ENCODE measurements around the gene TRAF6. TPM values are rescaled to one million over a fixed set of nuclear protein-coding genes. Genes with fewer than 3 reads are reported as not detected.

Gene TRAF6
- total RNA-seq, 2 donors from 2014 or later = 10.0 to 11.4 TPM

DNA sequence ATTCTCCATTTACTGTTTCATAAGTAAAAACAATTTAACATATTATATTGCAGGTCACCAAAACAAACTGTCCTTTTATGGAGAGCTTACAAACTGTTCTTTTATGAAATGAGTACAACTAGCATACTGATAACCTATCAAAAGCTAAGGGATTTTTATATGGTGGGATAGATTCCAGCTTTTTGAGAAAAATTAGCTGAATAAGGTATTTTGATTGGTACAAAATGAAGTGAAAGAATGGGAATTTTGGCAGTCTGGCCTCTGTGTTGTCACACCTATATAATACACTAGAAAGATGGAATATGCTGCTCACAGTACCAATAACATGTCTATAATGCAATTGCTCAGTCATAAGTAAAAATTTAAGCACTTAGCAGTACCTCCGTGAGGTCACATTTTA, 11.4 kb downstream of the TRAF6 start:
- H3K27me3 ChIP-seq (ENCODE audit: control insufficient read depth, insufficient read depth, low read length, poor library complexity, severe bottlenecking) = no peaks in the 10 kb centered on the region
- Mint-ChIP-seq H3K9me3 (no peaks in the 10 kb centered on the region), H3K4me1 (peaks cover 3% of the 10 kb centered on the region), H3K4me3 (no peak overlapping the region), H3K27ac (no peak overlapping the region), H3K27me3 (ENCODE audit: insufficient read depth) (no peaks in the 10 kb centered on the region), H3K36me3 (ENCODE audit: low read depth) (peaks cover 42% of the 10 kb centered on the region)
- H3K4me1 ChIP-seq (ENCODE audit: control insufficient read depth, insufficient read depth, low read length) = no peaks in the 10 kb centered on the region
- no peaks in the 10 kb centered on the region for H3K9me3 ChIP-seq (ENCODE audit: control insufficient read depth, low read length)
- H3K4me3 ChIP-seq (ENCODE audit: low read length) = no peak overlapping the region
- no peak overlapping the region for H3K9ac ChIP-seq (ENCODE audit: extremely low read depth, low read length, poor library complexity, severe bottlenecking)
- H3K36me3 ChIP-seq (ENCODE audit: control insufficient read depth, insufficient read depth, low read length) = peaks cover 74% of the 10 kb centered on the region
- WGBS, 2 experiments (ENCODE audit: insufficient coverage in 1 of 2, insufficient read length in 1 of 2) = 92 to 100% methylated on average over 1 of the region's 1 CpG
- H3K27ac ChIP-seq (ENCODE audit: low read depth, low read length) = no peak overlapping the region
- no peak for DNase-seq
- TF ChIP-seq, protein P1, sequence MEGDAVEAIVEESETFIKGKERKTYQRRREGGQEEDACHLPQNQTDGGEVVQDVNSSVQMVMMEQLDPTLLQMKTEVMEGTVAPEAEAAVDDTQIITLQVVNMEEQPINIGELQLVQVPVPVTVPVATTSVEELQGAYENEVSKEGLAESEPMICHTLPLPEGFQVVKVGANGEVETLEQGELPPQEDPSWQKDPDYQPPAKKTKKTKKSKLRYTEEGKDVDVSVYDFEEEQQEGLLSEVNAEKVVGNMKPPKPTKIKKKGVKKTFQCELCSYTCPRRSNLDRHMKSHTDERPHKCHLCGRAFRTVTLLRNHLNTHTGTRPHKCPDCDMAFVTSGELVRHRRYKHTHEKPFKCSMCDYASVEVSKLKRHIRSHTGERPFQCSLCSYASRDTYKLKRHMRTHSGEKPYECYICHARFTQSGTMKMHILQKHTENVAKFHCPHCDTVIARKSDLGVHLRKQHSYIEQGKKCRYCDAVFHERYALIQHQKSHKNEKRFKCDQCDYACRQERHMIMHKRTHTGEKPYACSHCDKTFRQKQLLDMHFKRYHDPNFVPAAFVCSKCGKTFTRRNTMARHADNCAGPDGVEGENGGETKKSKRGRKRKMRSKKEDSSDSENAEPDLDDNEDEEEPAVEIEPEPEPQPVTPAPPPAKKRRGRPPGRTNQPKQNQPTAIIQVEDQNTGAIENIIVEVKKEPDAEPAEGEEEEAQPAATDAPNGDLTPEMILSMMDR (conservative IDR thresholded peaks at IDR 0.05) = no peak

DNA sequence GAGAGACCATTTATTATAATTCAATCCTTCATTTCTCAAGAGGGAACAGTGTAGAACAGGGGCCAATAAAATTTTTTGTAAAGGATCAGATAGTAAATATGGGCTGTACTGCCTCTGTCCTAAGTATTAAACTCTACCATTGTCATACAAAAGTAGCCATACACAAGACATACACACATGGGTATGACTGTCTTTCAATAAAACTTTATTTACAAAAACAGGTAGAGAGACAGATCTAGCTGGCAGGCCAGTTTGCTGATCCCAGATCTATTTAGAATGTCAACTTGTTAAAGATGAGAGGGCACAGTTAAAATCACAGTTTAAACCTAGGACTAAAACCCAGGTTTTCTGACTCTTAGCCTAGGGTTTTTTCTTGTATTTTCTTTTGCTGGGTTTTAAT, 16.7 kb downstream of the TRAF6 start:
- H3K27me3 Mint-ChIP-seq (ENCODE audit: insufficient read depth) = no peaks in the 10 kb centered on the region
- H3K4me1 ChIP-seq (ENCODE audit: control insufficient read depth, insufficient read depth, low read length) = no peaks in the 10 kb centered on the region
- H3K27me3 ChIP-seq (ENCODE audit: control insufficient read depth, insufficient read depth, low read length, poor library complexity, severe bottlenecking) = no peaks in the 10 kb centered on the region
- no peak overlapping the region for H3K4me3 ChIP-seq (ENCODE audit: low read length)
- no peaks in the 10 kb centered on the region for H3K9me3 Mint-ChIP-seq
- H3K9ac ChIP-seq (ENCODE audit: extremely low read depth, low read length, poor library complexity, severe bottlenecking) = no peak overlapping the region
- H3K9me3 ChIP-seq (ENCODE audit: control insufficient read depth, low read length) = no peaks in the 10 kb centered on the region
- H3K36me3 ChIP-seq (ENCODE audit: control insufficient read depth, insufficient read depth, low read length) = peaks cover 84% of the 10 kb centered on the region
- TF ChIP-seq, protein P1 (conservative IDR thresholded peaks at IDR 0.05) = no peak
- no peak for DNase-seq
- H3K36me3 Mint-ChIP-seq (ENCODE audit: low read depth) = peaks cover 46% of the 10 kb centered on the region
- no peak overlapping the region for H3K4me3 Mint-ChIP-seq
- no peak overlapping the region for H3K27ac ChIP-seq (ENCODE audit: low read depth, low read length)
- H3K4me1 Mint-ChIP-seq = no peaks in the 10 kb centered on the region
- no peak overlapping the region for H3K27ac Mint-ChIP-seq

DNA sequence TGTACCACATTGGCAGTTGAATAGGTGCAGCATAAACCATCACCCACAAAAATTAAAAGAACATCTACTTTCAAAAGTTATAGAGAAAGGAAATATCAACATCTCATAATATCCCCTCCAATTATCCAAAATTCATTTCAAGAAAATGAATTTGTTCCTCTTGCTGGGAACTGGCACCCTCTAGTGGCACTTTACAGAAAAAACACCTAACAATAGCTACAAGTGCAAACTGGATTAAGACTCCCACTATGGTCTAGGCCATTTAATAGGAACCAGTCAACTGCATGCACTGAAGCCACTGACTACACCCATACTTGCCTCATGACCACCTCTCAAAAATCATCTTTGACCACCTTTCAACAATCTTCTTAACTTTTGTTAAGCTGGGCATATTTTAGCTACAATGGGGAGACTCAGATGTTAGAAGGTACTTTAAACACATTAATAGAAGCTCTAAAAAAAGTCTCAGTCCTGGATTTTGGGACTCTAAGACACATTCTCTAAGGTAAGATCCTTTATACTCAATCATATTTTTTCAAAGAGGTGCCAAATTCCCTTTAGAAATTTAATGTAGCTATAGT, 17.3 kb downstream of the TRAF6 start:
- DNase-seq = peak; percentile 52
- no peaks in the 10 kb centered on the region for H3K27me3 ChIP-seq (ENCODE audit: control insufficient read depth, insufficient read depth, low read length, poor library complexity, severe bottlenecking)
- no peaks in the 10 kb centered on the region for H3K4me1 Mint-ChIP-seq
- no peaks in the 10 kb centered on the region for H3K9me3 Mint-ChIP-seq
- peaks cover 44% of the 10 kb centered on the region for H3K36me3 Mint-ChIP-seq (ENCODE audit: low read depth)
- H3K27ac Mint-ChIP-seq = no peak overlapping the region
- H3K27me3 Mint-ChIP-seq (ENCODE audit: insufficient read depth) = no peaks in the 10 kb centered on the region
- TF ChIP-seq, protein P1 (conservative IDR thresholded peaks at IDR 0.05) = peak; percentile 94
- no peaks in the 10 kb centered on the region for H3K4me1 ChIP-seq (ENCODE audit: control insufficient read depth, insufficient read depth, low read length)
- H3K27ac ChIP-seq (ENCODE audit: low read depth, low read length) = no peak overlapping the region
- peaks cover 83% of the 10 kb centered on the region for H3K36me3 ChIP-seq (ENCODE audit: control insufficient read depth, insufficient read depth, low read length)
- H3K4me3 ChIP-seq (ENCODE audit: low read length) = no peak overlapping the region
- no peak overlapping the region for H3K9ac ChIP-seq (ENCODE audit: extremely low read depth, low read length, poor library complexity, severe bottlenecking)
- no peak overlapping the region for H3K4me3 Mint-ChIP-seq
- no peaks in the 10 kb centered on the region for H3K9me3 ChIP-seq (ENCODE audit: control insufficient read depth, low read length)
